ENCODE results near the gene ABAT. TPM values are rescaled to one million over a fixed set of nuclear protein-coding genes. Genes with fewer than 3 reads are reported as not detected.

Gene ABAT
- total RNA-seq, 2 experiments from 2014 or later, result 4.1 to 4.4 TPM

DNA sequence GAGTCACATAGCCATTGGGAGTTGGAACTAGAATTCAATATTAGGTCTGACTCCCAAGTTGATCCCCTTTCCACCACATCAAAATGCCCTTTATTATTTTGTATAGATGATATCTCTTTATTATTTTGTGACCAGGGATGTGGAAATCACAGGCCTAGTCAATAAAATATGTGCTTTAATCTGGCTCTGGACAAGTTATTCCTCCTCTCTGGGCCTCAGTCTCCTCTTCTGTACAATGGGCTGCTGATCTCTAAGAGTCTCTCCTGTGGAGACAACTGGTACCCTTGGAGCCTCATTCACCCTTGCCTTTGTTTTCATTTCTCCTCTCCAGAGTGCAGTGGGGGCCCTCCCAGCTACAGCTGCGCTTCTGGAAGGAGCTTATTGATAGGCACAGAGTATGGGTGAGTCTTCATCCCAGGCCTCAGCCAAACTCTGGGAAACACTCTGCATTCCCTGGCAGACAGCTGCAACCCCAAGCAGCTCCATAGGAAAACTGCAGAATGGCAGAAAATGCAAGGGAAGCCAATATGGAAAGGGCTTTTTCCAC, 4.3 kb upstream of the ABAT start:
- peaks cover 30% of the 10 kb centered on the region for H3K36me3 Mint-ChIP-seq (ENCODE audit: low read depth)
- CTCF ChIA-PET, result no interaction called here
- intact Hi-C loops (cut with DNase I, micrococcal nuclease), result loop anchor here in 1 of 2 experiments (5.0 kb wide), 1 partner anchor 127 kb away; the partner anchor contains the start of genes PMM2 and TMEM186
- Histone ChIP-seq H3K4me3 (ENCODE audit: low read length) (no peak overlapping the region), H3K36me3 (ENCODE audit: insufficient read depth, low read length) (peaks cover 11% of the 10 kb centered on the region), H3K27me3 (ENCODE audit: control insufficient read depth in 1 of 2, insufficient read depth in 2 of 2, low read length in 2 of 2) (no peaks in the 10 kb centered on the region), H3K4me1 (ENCODE audit: insufficient read depth, low read length) (peaks cover 11% of the 10 kb centered on the region), H3K27ac (ENCODE audit: low read depth in 1 of 2, low read length in 2 of 2) (no peak overlapping the region), H3K9me3 (ENCODE audit: control insufficient read depth in 1 of 2, insufficient read depth in 1 of 2, low read length in 2 of 2) (no peaks in the 10 kb centered on the region)
- H3K9me3 Mint-ChIP-seq, result no peaks in the 10 kb centered on the region
- no peak for ATAC-seq (ENCODE audit: poor library complexity)
- no peak overlapping the region for H3K27ac Mint-ChIP-seq
- POLR2A ChIA-PET, result interaction anchor here (0.6 kb wide), 1 partner anchor 297 kb away, joined by 6 read pairs; no protein-coding TSS in a partner anchor
- H3K4me1 Mint-ChIP-seq (ENCODE audit: low read depth), result peaks cover 13% of the 10 kb centered on the region
- no peak overlapping the region for H3K4me3 Mint-ChIP-seq
- H3K27me3 Mint-ChIP-seq, result no peaks in the 10 kb centered on the region
- no peak for DNase-seq
- TF ChIP-seq, protein P1, sequence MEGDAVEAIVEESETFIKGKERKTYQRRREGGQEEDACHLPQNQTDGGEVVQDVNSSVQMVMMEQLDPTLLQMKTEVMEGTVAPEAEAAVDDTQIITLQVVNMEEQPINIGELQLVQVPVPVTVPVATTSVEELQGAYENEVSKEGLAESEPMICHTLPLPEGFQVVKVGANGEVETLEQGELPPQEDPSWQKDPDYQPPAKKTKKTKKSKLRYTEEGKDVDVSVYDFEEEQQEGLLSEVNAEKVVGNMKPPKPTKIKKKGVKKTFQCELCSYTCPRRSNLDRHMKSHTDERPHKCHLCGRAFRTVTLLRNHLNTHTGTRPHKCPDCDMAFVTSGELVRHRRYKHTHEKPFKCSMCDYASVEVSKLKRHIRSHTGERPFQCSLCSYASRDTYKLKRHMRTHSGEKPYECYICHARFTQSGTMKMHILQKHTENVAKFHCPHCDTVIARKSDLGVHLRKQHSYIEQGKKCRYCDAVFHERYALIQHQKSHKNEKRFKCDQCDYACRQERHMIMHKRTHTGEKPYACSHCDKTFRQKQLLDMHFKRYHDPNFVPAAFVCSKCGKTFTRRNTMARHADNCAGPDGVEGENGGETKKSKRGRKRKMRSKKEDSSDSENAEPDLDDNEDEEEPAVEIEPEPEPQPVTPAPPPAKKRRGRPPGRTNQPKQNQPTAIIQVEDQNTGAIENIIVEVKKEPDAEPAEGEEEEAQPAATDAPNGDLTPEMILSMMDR (IDR thresholded peaks at IDR 0.05), result no peak

DNA sequence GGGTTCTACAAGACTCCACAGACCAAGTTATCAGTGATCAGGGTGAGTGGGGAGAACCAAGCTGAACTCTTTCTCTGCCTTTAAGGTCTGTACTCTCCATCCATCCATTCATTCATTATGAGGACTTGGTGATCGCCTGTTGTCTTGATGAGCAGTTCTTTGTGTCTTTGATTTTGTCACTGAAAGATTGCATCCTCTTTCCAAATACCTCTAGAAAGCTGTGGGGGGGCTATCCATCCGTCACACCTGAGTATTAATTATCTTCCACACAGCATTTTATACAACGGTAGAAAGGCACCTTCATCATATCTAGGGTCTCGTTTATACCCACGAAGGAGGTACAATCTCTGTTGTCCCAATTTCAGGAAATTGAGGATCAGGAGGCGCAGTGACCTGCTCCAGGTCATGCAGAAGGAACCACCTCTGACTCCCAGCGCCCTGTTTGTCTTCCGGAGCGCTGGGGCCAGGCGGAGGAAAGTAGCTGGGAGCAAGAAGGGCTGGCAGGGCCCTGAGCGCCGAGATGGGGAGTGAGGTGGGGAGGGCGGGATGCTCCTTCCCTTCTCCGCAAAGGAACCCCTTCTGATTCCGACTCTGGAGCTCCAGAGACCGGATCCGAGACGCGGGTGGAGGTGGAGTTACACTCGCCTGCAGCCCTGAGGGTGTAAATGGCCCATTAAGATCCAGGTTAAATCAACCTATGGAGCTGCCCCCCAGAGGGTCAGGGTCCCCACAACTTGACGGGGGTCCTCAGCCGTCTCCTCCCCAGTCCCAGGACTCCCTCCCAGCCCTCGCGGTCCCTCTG, 605 bp upstream of the ABAT start:
- Histone ChIP-seq H3K9me3 (ENCODE audit: control insufficient read depth in 1 of 2, insufficient read depth in 1 of 2, low read length in 2 of 2) (no peaks in the 10 kb centered on the region), H3K4me1 (ENCODE audit: insufficient read depth, low read length) (peaks cover 25% of the 10 kb centered on the region), H3K27me3 (ENCODE audit: control insufficient read depth in 1 of 2, insufficient read depth in 2 of 2, low read length in 2 of 2) (no peaks in the 10 kb centered on the region), H3K36me3 (ENCODE audit: insufficient read depth, low read length) (no peaks in the 10 kb centered on the region), H3K27ac (ENCODE audit: low read depth in 1 of 2, low read length in 2 of 2) (no peak overlapping the region), H3K4me3 (ENCODE audit: low read length) (peak overlapping the region; percentile 92)
- CTCF ChIA-PET, result no interaction called here
- DNase-seq (no peak), ATAC-seq (ENCODE audit: poor library complexity) (no peak)
- H3K36me3 Mint-ChIP-seq (ENCODE audit: low read depth), result peaks cover 14% of the 10 kb centered on the region
- H3K4me1 Mint-ChIP-seq (ENCODE audit: low read depth), result peaks cover 24% of the 10 kb centered on the region
- H3K9me3 Mint-ChIP-seq, result no peaks in the 10 kb centered on the region
- H3K27ac Mint-ChIP-seq, result peak overlapping the region; percentile 17
- no peaks in the 10 kb centered on the region for H3K27me3 Mint-ChIP-seq
- peak overlapping the region; percentile 97 for H3K4me3 Mint-ChIP-seq
- intact Hi-C loops (cut with DNase I, micrococcal nuclease), result loop anchor here (1.0 to 5.0 kb wide), 5 partner anchors 53 to 417 kb away; partner anchors contain the start of genes PMM2 (in 2 of the 2), TMEM186 (in 2 of the 2), CARHSP1 (in 1 of the 2) and HAPSTR1 (in 1 of the 2)
- TF ChIP-seq, protein P1 (IDR thresholded peaks at IDR 0.05), result no peak
- POLR2A ChIA-PET, result interaction anchor here (1.7 kb wide), 1 partner anchor 417 kb away, joined by 5 read pairs; the partner anchor contains the start of gene HAPSTR1

DNA sequence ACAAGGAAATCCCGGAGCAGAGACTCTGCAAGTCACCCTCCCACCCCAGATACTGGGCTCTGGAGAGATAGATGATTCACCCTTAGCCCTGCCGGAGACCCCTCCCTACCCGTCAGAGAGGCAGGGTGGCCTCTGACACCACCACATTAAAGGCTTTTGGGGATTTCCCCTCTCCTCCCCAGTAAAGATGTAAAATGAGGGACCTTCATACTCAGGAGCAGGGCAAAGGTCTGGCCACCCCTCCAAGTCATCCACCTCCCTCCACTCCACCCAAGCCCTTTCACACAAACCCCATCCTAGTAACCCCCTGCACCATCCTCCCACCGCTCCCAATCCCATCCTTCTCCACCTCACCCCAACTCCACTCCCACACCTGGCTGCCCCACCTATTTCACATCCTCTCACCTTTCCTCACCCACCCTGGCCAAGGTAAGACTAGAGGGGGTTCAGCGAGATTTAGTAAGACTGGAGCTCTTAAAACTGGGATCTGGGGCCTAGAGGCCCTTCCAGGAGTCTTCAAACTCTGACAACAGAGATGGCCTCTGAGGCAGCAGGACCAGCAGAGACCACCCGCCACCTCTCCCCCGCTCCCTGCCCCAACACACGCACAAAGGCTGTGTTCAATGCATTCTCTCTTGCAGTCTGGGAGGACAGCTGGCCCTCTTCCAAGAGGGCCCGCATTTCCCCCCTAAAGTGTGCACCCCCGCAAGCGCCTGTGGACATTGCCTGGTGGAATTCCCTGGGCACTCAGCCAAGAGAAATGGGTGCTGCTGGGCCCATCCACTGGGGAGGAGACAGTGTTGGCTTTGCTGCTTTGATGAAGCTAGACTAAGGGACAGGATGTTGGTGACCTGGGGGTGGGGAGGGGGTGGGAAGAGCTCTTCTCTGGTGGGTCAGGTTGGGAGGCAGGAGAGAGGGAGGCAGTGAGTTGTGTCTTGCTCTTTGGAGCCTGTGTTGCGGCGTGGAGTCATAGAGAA, 1.1 kb downstream of the ABAT start:
- Mint-ChIP-seq H3K27ac (peak overlapping the region; percentile 91), H3K9me3 (peaks cover 2% of the 10 kb centered on the region), H3K27me3 (no peaks in the 10 kb centered on the region), H3K4me3 (peak overlapping the region; percentile 97), H3K4me1 (ENCODE audit: low read depth) (peaks cover 24% of the 10 kb centered on the region), H3K36me3 (ENCODE audit: low read depth) (peaks cover 14% of the 10 kb centered on the region)
- Histone ChIP-seq H3K4me3 (ENCODE audit: low read length) (peak overlapping the region; percentile 92), H3K4me1 (ENCODE audit: insufficient read depth, low read length) (peaks cover 25% of the 10 kb centered on the region), H3K27ac (ENCODE audit: low read depth in 1 of 2, low read length in 2 of 2) (no peak overlapping the region), H3K9me3 (ENCODE audit: control insufficient read depth in 1 of 2, insufficient read depth in 1 of 2, low read length in 2 of 2) (peaks cover 0 to 8% of the 10 kb centered on the region in 2 experiments), H3K27me3 (ENCODE audit: control insufficient read depth in 1 of 2, insufficient read depth in 2 of 2, low read length in 2 of 2) (no peaks in the 10 kb centered on the region), H3K36me3 (ENCODE audit: insufficient read depth, low read length) (no peaks in the 10 kb centered on the region)
- POLR2A ChIA-PET, result interaction anchor here (1.1 to 1.2 kb wide), 2 partner anchors 141 to 416 kb away, joined by 3 read pairs; partner anchors contain the start of gene HAPSTR1
- CTCF ChIA-PET, result no interaction called here
- intact Hi-C loops (cut with DNase I, micrococcal nuclease), result loop anchor here in 1 of 2 experiments (2.0 kb wide), 3 partner anchors 55 to 193 kb away; partner anchors contain the start of genes CARHSP1, METTL22, PMM2 and TMEM186
- peak; percentile 14 to 86 (median 36) for DNase-seq
- TF ChIP-seq, protein P1 (IDR thresholded peaks at IDR 0.05), result no peak
- peak; percentile 33 for ATAC-seq (ENCODE audit: poor library complexity)
